Measurements from ENCODE around the gene CHRNA7. TPM values are rescaled to one million over a fixed set of nuclear protein-coding genes. Genes with fewer than 3 reads are reported as not detected.

CHRNA7 gene
- total RNA-seq, 6 experiments from 2014 or later, result 0.35 to 0.39 TPM; not detected in 4

GRCh38 chr15:32035285-32035684, 5.0 kb downstream of the CHRNA7 start:
- no peak for DNase-seq
- Histone ChIP-seq H3K9me3 (no peaks in the 10 kb centered on the region), H3K36me3 (no peaks in the 10 kb centered on the region), H3K4me1 (peaks cover 0 to 6% (median 0%) of the 10 kb centered on the region in 4 donors), H3K27me3 (peaks cover 0 to 16% of the 10 kb centered on the region in 2 donors), H3K4me3 (no peak overlapping the region), H3K27ac (no peak overlapping the region)
- WGBS (ENCODE audit: insufficient coverage, low coverage, low lambda C conversion rate, missing lambda C conversion rate), result 47% methylated on average over 2 of the region's 2 CpGs
- no peak for ATAC-seq
- no peak for TF ChIP-seq POLR2A (IDR thresholded peaks at IDR 0.05)
- no peak for TF ChIP-seq CTCF (IDR thresholded peaks at IDR 0.05)
- intact Hi-C loops (cut with DNase I), result no loop called here

GRCh38 chr15:32036971-32037370, 6.7 kb downstream of the CHRNA7 start:
- Histone ChIP-seq H3K4me3 (no peak overlapping the region), H3K4me1 (no peaks in the 10 kb centered on the region), H3K9me3 (no peaks in the 10 kb centered on the region), H3K36me3 (no peaks in the 10 kb centered on the region), H3K27ac (no peak overlapping the region), H3K27me3 (peaks cover 0 to 8% of the 10 kb centered on the region in 2 donors)
- DNase-seq, result no peak
- intact Hi-C loops (cut with DNase I), result no loop called here
- no peak for TF ChIP-seq POLR2A (IDR thresholded peaks at IDR 0.05)
- TF ChIP-seq CTCF (IDR thresholded peaks at IDR 0.05), result no peak
- WGBS (ENCODE audit: insufficient coverage, low coverage, low lambda C conversion rate, missing lambda C conversion rate), result 50% methylated on average over 1 of the region's 2 CpGs
- ATAC-seq, result no peak

GRCh38 chr15:32041294-32041693, 11.0 kb downstream of the CHRNA7 start:
- no peak for ATAC-seq
- Histone ChIP-seq H3K36me3 (no peaks in the 10 kb centered on the region), H3K27ac (no peak overlapping the region), H3K4me3 (no peak overlapping the region), H3K27me3 (no peaks in the 10 kb centered on the region), H3K9me3 (no peaks in the 10 kb centered on the region), H3K4me1 (no peaks in the 10 kb centered on the region)
- intact Hi-C loops (cut with DNase I), result no loop called here
- no peak for DNase-seq
- 61% methylated on average over 7 of the region's 7 CpGs for WGBS (ENCODE audit: insufficient coverage, low coverage, low lambda C conversion rate, missing lambda C conversion rate)
- no peak for TF ChIP-seq CTCF (IDR thresholded peaks at IDR 0.05)
- TF ChIP-seq POLR2A (IDR thresholded peaks at IDR 0.05), result no peak

GRCh38 chr15:32042269-32042972, 12.1 kb downstream of the CHRNA7 start:
- Histone ChIP-seq H3K9me3 (no peaks in the 10 kb centered on the region), H3K36me3 (no peaks in the 10 kb centered on the region), H3K4me1 (no peaks in the 10 kb centered on the region), H3K4me3 (no peak overlapping the region), H3K27ac (no peak overlapping the region), H3K27me3 (no peaks in the 10 kb centered on the region)
- 17% methylated on average over 1 of the region's 1 CpG for WGBS (ENCODE audit: insufficient coverage, low coverage, low lambda C conversion rate, missing lambda C conversion rate)
- no peak for TF ChIP-seq POLR2A (IDR thresholded peaks at IDR 0.05)
- TF ChIP-seq CTCF (IDR thresholded peaks at IDR 0.05), result no peak
- ATAC-seq (no peak), DNase-seq (no peak)
- intact Hi-C loops (cut with DNase I), result no loop called here

Measured in right lobe of liver (tissue), 6 donors.